Liver (tissue), 9 donors: ENCODE measurements around the gene CHCT1. TPM values are rescaled to one million over a fixed set of nuclear protein-coding genes. Genes with fewer than 3 reads are reported as not detected.
"Not testable (repeated sequence)": the region's sequence is repeated elsewhere in the genome, so short reads cannot be mapped to it uniquely, and the experiment has no call there.

ENCODE experiments used
- DNase-seq: peaks from one replicate; pipeline ENCODE4 v3.0.0-alpha.2; 2017; ENCODE audit warnings: low spot score
- H3K27ac ChIP-seq, 2 donors: one replicate each; pipeline ENCODE4 v1.7.0; 2013; ENCODE audit warnings: inconsistent platforms in 2 of 2, low read length in 2 of 2, control low read depth in 1 of 2, low read depth in 1 of 2, mild to moderate bottlenecking in 1 of 2
- H3K27me3 ChIP-seq, 4 donors: one replicate each; pipeline versions ENCODE4 v1.6.1 to v1.7.0; 2013; ENCODE audit warnings: low read length in 3 of 4, inconsistent platforms in 1 of 4, mild to moderate bottlenecking in 1 of 4, moderate library complexity in 1 of 4; ENCODE audit not compliant: control insufficient read depth in 4 of 4, insufficient read depth in 4 of 4
- H3K36me3 ChIP-seq, 4 donors: one replicate each; pipeline versions ENCODE4 v1.6.1 to v1.7.0; 2013; ENCODE audit warnings: low read length in 3 of 4, mild to moderate bottlenecking in 3 of 4, low read depth in 1 of 4, moderate library complexity in 1 of 4; ENCODE audit not compliant: control insufficient read depth in 4 of 4, insufficient read depth in 3 of 4
- H3K4me1 ChIP-seq, 4 donors: one replicate each; pipeline versions ENCODE4 v1.6.1 to v1.7.0; 2013; ENCODE audit warnings: low read length in 3 of 4, mild to moderate bottlenecking in 3 of 4, moderate library complexity in 1 of 4; ENCODE audit not compliant: control insufficient read depth in 4 of 4, insufficient read depth in 4 of 4
- H3K4me3 ChIP-seq, 3 donors: one replicate each; pipeline versions ENCODE4 v1.6.1 to v1.7.0; 2013; ENCODE audit warnings: low read length in 3 of 3, control low read depth in 1 of 3, low read depth in 1 of 3, mild to moderate bottlenecking in 1 of 3
- H3K9ac ChIP-seq, 2 donors: one replicate each; pipeline ENCODE4 v1.7.0; 2013; ENCODE audit warnings: low read length in 2 of 2, mild to moderate bottlenecking in 2 of 2, moderate library complexity in 2 of 2, control low read depth in 1 of 2, low read depth in 1 of 2
- H3K9me3 ChIP-seq, 4 donors: one replicate each; pipeline versions ENCODE4 v1.6.1 to v1.7.0; 2013; ENCODE audit warnings: low read length in 3 of 4; ENCODE audit not compliant: control insufficient read depth in 4 of 4
- CTCF ChIP-seq: fragments of 150-350 bp; IDR thresholded peaks from 2 replicates; pipeline ENCODE4 v1.5.1; 2017; ENCODE audit warnings: improper control_type of control experiment, low read depth, low read length; ENCODE audit not compliant: missing input control
- EGR1 ChIP-seq, 2 donors: IDR thresholded peaks; 2 replicates each; pipeline ENCODE4 v1.6.1; 2016 to 2018; ENCODE audit warnings: antibody characterized with exemption in 2 of 2, low read depth in 2 of 2
- FOXA1 ChIP-seq: IDR thresholded peaks from 2 replicates; pipeline ENCODE4 v1.6.1; 2016; ENCODE audit warnings: antibody characterized with exemption
- FOXA2 ChIP-seq: IDR thresholded peaks from 2 replicates; pipeline ENCODE4 v1.6.1; 2016; ENCODE audit warnings: antibody characterized with exemption
- GABPA ChIP-seq, 2 donors: IDR thresholded peaks in 1 of 2; conservative IDR thresholded peaks in 1 of 2; 2 replicates each; pipeline ENCODE4 v1.6.1; 2016; ENCODE audit warnings: antibody characterized with exemption in 2 of 2, mild to moderate bottlenecking in 1 of 2, moderate library complexity in 1 of 2
- HNF4A ChIP-seq, 2 donors: conservative IDR thresholded peaks; 2 replicates each; pipeline ENCODE4 v1.6.1; 2016; ENCODE audit warnings: antibody characterized with exemption in 2 of 2, mild to moderate bottlenecking in 2 of 2
- NR2F2 ChIP-seq: IDR thresholded peaks from 2 replicates; pipeline ENCODE4 v1.6.1; 2016; ENCODE audit warnings: antibody characterized with exemption
- RAD21 ChIP-seq, 2 donors: IDR thresholded peaks; 2 replicates each; pipeline ENCODE4 v1.6.1; 2016; ENCODE audit warnings: antibody characterized with exemption in 2 of 2, mild to moderate bottlenecking in 2 of 2
- RXRA ChIP-seq, 2 donors: IDR thresholded peaks; 2 replicates each; pipeline ENCODE4 v1.6.1; 2017 to 2018; ENCODE audit warnings: antibody characterized with exemption in 2 of 2, mild to moderate bottlenecking in 1 of 2
- TAF1 ChIP-seq: conservative IDR thresholded peaks from 2 replicates; pipeline ENCODE4 v1.6.1; 2016; ENCODE audit warnings: antibody characterized with exemption, mild to moderate bottlenecking
- YY1 ChIP-seq: IDR thresholded peaks from 2 replicates; pipeline ENCODE4 v1.6.1; 2016; ENCODE audit warnings: antibody characterized with exemption, mild to moderate bottlenecking
- WGBS: extraction: QIAGEN DNeasy Blood & Tissue Kit; methylation state at CpG from one replicate; pipeline ENCODE4 v1.1.7; 2013; 5-methylcytosine and 5-hydroxymethylcytosine counted together
- polyA plus RNA-seq, 2 donors: library from polyadenylated mRNA; stranded (reverse) in 1 of 2; unstranded in 1 of 2; fragments of 200-250 nt in 1 of 2; fragments of >200 nt in 1 of 2; fragmentation: Nextera tagmentation in 1 of 2; extraction: Ambion mirVana in 1 of 2; gene quantifications; one replicate each; pipeline versions ENCODE4 v1.2.1 to v1.2.3, GENCODE V29; 2013 to 2015
- total RNA-seq, 2 donors: library from RNA; depleted of rRNA; stranded (reverse); fragments of >200 nt; gene quantifications; one replicate each; pipeline ENCODE4 v1.2.3, GENCODE V29; 2014
- TF ChIP-seq, protein P1 (sequence below): IDR thresholded peaks from 2 replicates; pipeline ENCODE4 v1.6.1; 2016; ENCODE audit warnings: antibody characterized with exemption
- TF ChIP-seq, protein P2 (sequence below): IDR thresholded peaks from 2 replicates; pipeline ENCODE4 v1.6.1; 2016; ENCODE audit warnings: antibody characterized with exemption
- TF ChIP-seq, protein P3 (sequence below): IDR thresholded peaks from 2 replicates; pipeline ENCODE4 v1.6.1; 2016; ENCODE audit warnings: antibody characterized with exemption, mild to moderate bottlenecking
- donor health status: healthy.
- donor health status: healthy.
- donor health status: healthy.
- donor health status: healthy.
- donor health status: healthy.

Gene CHCT1
- total and polyA plus RNA-seq, 4 donors: not detected

- TF ChIP-seq, protein P1, sequence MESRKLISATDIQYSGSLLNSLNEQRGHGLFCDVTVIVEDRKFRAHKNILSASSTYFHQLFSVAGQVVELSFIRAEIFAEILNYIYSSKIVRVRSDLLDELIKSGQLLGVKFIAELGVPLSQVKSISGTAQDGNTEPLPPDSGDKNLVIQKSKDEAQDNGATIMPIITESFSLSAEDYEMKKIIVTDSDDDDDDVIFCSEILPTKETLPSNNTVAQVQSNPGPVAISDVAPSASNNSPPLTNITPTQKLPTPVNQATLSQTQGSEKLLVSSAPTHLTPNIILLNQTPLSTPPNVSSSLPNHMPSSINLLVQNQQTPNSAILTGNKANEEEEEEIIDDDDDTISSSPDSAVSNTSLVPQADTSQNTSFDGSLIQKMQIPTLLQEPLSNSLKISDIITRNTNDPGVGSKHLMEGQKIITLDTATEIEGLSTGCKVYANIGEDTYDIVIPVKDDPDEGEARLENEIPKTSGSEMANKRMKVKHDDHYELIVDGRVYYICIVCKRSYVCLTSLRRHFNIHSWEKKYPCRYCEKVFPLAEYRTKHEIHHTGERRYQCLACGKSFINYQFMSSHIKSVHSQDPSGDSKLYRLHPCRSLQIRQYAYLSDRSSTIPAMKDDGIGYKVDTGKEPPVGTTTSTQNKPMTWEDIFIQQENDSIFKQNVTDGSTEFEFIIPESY: no peak
- TF ChIP-seq GABPA (IDR thresholded peaks at IDR 0.05 in 1 of 2, conservative IDR thresholded peaks at IDR 0.05 in 1 of 2) (no peak), NR2F2 (no peak), FOXA1 (no peak), HNF4A (conservative IDR thresholded peaks at IDR 0.05) (no peak)
Measured at GRCh38 chr17:60416368-60416925, 5.8 kb upstream of the CHCT1 start (continued).

DNA sequence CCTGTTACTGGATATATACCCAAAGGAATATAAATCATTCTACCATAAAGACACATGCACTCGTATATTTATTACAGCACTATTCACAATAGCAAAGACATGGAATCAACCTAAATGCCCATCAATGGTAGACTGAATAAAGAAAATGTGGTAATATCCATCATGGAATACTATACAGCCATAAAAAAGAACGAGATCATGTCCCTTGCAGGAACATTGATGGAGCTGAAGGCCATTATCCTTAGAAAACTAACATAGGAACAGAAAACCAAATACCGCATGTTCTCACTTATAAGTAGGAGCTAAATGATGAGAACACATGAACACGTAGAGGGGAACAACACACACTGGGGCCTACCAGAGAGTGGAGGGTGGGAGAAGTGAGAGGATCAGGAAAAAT, 3.3 kb upstream of the CHCT1 start:
- not testable (repeated sequence) for H3K9me3 ChIP-seq, H3K27ac ChIP-seq, H3K36me3 ChIP-seq, DNase-seq, H3K4me1 ChIP-seq, H3K27me3 ChIP-seq, H3K4me3 ChIP-seq, H3K9ac ChIP-seq
- WGBS: 87% methylated on average over 4 of the region's 4 CpGs

DNA sequence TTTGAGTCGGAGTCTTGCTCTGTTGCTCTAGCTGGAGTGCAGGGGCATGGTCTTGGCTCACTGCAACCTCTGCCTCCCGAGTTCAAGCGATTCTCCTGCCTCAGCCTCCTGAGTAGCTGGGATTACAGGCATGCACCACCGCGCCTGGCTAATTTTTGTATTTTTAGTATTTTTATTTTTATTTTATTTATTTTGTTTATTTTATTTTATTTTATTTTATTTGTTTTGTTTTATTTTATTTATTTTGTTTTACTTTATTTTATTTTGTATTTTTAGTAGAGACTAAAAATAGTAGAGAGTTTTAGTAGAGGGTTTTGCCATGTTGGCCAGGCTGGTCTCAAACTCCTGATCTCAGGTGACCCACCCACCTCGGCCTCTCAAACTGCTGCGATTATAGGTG, 2.4 kb upstream of the CHCT1 start:
- H3K27me3 ChIP-seq, DNase-seq, H3K27ac ChIP-seq, H3K9ac ChIP-seq, H3K36me3 ChIP-seq, H3K4me1 ChIP-seq, H3K9me3 ChIP-seq, H3K4me3 ChIP-seq: not testable (repeated sequence)
- 95% methylated on average over 7 of the region's 7 CpGs for whole genome bisulfite sequencing

- WGBS: 6% methylated on average over 66 of the region's 66 CpGs
- Histone ChIP-seq H3K9me3 (no peaks in the 10 kb centered on the region), H3K27ac (no peak overlapping the region), H3K4me3 (peak overlapping the region; percentile 15 to 40 (median 36)), H3K36me3 (no peaks in the 10 kb centered on the region), H3K9ac (peak overlapping the region; percentile 59 to 64), H3K4me1 (peaks cover 3 to 5% (median 4%) of the 10 kb centered on the region in 4 donors), H3K27me3 (no peaks in the 10 kb centered on the region)
- peak; percentile 77 for DNase-seq
- TF ChIP-seq FOXA2: no peak
- no peak for TF ChIP-seq TAF1
- no peak for TF ChIP-seq HNF4A (conservative IDR thresholded peaks at IDR 0.05)
- peak; percentile 60 for TF ChIP-seq CTCF
- no peak for TF ChIP-seq RXRA (IDR thresholded peaks at IDR 0.05)
- no peak for TF ChIP-seq YY1
- peak; percentile 74 to 79 for TF ChIP-seq RAD21 (IDR thresholded peaks at IDR 0.05)
- TF ChIP-seq EGR1 (IDR thresholded peaks at IDR 0.05; ENCODE audit: low read depth in 2 of 2): no peak
- no peak for TF ChIP-seq NR2F2
- TF ChIP-seq, protein P2, sequence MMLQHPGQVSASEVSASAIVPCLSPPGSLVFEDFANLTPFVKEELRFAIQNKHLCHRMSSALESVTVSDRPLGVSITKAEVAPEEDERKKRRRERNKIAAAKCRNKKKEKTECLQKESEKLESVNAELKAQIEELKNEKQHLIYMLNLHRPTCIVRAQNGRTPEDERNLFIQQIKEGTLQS: no peak
- TF ChIP-seq, protein P3, sequence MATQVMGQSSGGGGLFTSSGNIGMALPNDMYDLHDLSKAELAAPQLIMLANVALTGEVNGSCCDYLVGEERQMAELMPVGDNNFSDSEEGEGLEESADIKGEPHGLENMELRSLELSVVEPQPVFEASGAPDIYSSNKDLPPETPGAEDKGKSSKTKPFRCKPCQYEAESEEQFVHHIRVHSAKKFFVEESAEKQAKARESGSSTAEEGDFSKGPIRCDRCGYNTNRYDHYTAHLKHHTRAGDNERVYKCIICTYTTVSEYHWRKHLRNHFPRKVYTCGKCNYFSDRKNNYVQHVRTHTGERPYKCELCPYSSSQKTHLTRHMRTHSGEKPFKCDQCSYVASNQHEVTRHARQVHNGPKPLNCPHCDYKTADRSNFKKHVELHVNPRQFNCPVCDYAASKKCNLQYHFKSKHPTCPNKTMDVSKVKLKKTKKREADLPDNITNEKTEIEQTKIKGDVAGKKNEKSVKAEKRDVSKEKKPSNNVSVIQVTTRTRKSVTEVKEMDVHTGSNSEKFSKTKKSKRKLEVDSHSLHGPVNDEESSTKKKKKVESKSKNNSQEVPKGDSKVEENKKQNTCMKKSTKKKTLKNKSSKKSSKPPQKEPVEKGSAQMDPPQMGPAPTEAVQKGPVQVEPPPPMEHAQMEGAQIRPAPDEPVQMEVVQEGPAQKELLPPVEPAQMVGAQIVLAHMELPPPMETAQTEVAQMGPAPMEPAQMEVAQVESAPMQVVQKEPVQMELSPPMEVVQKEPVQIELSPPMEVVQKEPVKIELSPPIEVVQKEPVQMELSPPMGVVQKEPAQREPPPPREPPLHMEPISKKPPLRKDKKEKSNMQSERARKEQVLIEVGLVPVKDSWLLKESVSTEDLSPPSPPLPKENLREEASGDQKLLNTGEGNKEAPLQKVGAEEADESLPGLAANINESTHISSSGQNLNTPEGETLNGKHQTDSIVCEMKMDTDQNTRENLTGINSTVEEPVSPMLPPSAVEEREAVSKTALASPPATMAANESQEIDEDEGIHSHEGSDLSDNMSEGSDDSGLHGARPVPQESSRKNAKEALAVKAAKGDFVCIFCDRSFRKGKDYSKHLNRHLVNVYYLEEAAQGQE: no peak
Measured at GRCh38 chr17:60421273-60422161, 772 bp upstream of the CHCT1 start.
